ENCODE measurements around the gene YJEFN3. TPM values are rescaled to one million over a fixed set of nuclear protein-coding genes. Genes with fewer than 3 reads are reported as not detected.

The YJEFN3 gene
- total RNA-seq, 1 experiment from 2014 or later: 18.5 TPM

DNA sequence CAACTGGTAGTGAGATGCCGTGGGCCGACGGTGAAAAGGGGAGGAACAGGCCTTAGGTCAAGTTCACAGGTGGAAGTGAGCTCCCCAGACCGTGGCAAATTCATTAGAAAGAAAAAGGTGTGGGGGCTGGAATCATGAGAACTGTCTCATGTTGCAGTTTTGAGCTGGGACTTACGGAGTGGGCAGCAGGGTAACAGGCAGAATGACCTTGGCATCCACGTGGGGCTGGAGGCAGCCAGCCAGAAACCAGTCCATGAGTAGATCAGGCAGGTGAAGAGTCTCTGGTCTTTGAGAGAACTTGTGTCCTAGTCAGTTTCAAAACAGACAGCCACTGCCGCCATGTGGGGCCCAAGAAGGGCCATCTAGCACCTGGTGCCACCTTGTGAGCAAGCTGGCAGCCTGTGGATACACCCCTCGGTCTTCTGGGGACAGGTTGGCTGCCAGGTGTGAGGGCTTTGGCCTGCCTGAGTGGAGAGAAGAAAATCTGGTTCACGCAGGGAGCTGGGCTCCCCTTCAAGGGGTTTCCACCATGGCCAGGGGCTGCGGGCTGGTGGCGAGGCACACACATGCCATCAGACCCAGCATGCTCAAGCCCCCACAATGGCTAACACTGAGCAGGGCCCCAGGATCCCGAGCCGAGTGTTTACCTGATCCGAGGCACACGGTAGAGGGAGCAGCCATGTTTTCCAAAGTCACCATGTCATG, 37.2 kb upstream of the YJEFN3 start:
- Histone ChIP-seq H3K27me3 (ENCODE audit: insufficient read depth, low read depth) (no peaks in the 10 kb centered on the region), H3K9me3 (ENCODE audit: insufficient read depth, low read depth) (no peaks in the 10 kb centered on the region), H3K36me3 (ENCODE audit: low read depth) (0 out of 2 replicates have a peak, but pooled peaks cover 5% of the 10 kb centered on the region), H3K9me2 (ENCODE audit: insufficient read depth) (no peaks in the 10 kb centered on the region), H4K20me1 (ENCODE audit: insufficient read depth) (peaks cover 26% of the 10 kb centered on the region), H2AFZ (no peak overlapping the region), H3K27ac (no peak overlapping the region), H3F3A (ENCODE audit: insufficient read depth, low read depth) (peaks cover 28% of the 10 kb centered on the region), H3K4me3 (no peak overlapping the region), H3K4me1 (replicated peaks; ENCODE audit: insufficient read depth) (peaks cover 23% of the 10 kb centered on the region), H3K4me2 (no peak overlapping the region), H3K79me2 (ENCODE audit: low read depth) (peaks cover 30% of the 10 kb centered on the region)
- POLR2A ChIA-PET (ENCODE audit: unreplicated experiment): no interaction called here
- intact Hi-C loops (cut with micrococcal nuclease; ENCODE audit: unreplicated experiment): no loop called here
- CTCF ChIA-PET: interaction anchor here (0.5 to 1.4 kb wide), 4 partner anchors 119 to 345 kb away, joined by 3 to 23 read pairs (median 6); no protein-coding TSS in a partner anchor
- TF ChIP-seq, protein P1, sequence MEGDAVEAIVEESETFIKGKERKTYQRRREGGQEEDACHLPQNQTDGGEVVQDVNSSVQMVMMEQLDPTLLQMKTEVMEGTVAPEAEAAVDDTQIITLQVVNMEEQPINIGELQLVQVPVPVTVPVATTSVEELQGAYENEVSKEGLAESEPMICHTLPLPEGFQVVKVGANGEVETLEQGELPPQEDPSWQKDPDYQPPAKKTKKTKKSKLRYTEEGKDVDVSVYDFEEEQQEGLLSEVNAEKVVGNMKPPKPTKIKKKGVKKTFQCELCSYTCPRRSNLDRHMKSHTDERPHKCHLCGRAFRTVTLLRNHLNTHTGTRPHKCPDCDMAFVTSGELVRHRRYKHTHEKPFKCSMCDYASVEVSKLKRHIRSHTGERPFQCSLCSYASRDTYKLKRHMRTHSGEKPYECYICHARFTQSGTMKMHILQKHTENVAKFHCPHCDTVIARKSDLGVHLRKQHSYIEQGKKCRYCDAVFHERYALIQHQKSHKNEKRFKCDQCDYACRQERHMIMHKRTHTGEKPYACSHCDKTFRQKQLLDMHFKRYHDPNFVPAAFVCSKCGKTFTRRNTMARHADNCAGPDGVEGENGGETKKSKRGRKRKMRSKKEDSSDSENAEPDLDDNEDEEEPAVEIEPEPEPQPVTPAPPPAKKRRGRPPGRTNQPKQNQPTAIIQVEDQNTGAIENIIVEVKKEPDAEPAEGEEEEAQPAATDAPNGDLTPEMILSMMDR (conservative IDR thresholded peaks at IDR 0.05): no peak
- TF ChIP-seq EZH2 (IDR thresholded peaks at IDR 0.05; ENCODE audit: low read depth): no peak
- no peak for DNase-seq
- no TSS peak for BruUV-seq (replicated peaks)

DNA sequence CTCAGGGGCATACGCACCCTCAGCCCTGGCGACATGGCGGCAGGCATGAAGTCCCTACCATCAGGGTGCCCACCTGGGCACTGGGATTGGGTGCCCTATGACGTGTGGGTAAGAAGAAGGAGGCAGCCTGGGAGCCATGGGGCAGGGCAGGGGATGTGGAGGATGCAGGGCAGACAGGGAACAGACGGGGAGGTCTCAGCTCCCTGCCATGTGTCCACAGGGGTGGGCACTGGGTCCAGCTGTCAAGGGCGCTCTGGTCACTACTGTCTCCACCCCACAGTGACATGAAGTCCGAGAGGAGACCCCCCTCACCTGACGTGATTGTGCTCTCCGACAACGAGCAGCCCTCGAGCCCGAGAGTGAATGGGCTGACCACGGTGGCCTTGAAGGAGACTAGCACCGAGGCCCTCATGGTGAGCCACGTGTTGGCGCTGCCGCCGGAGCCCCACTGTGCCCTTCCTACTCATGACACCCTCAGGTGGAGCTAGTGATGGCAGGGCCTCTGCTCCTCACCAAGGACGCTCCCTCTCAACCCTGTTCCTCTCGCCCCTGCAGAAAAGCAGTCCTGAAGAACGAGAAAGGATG, 36.6 kb upstream of the YJEFN3 start:
- Histone ChIP-seq H3K9me3 (ENCODE audit: insufficient read depth, low read depth) (no peaks in the 10 kb centered on the region), H3K27me3 (ENCODE audit: insufficient read depth, low read depth) (no peaks in the 10 kb centered on the region), H3K4me1 (replicated peaks; ENCODE audit: insufficient read depth) (peaks cover 23% of the 10 kb centered on the region), H3K79me2 (ENCODE audit: low read depth) (peaks cover 30% of the 10 kb centered on the region), H3K9me2 (ENCODE audit: insufficient read depth) (no peaks in the 10 kb centered on the region), H3K4me2 (no peak overlapping the region), H4K20me1 (ENCODE audit: insufficient read depth) (peaks cover 26% of the 10 kb centered on the region), H3K27ac (no peak overlapping the region), H3F3A (ENCODE audit: insufficient read depth, low read depth) (peaks cover 28% of the 10 kb centered on the region), H2AFZ (no peak overlapping the region), H3K4me3 (no peak overlapping the region), H3K36me3 (ENCODE audit: low read depth) (peaks cover 5% of the 10 kb centered on the region; the same call in 1 of the 2 replicates)
- POLR2A ChIA-PET (ENCODE audit: unreplicated experiment): no interaction called here
- TF ChIP-seq, protein P1 (conservative IDR thresholded peaks at IDR 0.05): no peak
- TF ChIP-seq EZH2 (IDR thresholded peaks at IDR 0.05; ENCODE audit: low read depth): no peak
- BruUV-seq (replicated peaks): no TSS peak
- CTCF ChIA-PET: interaction anchor here (0.6 kb wide), 1 partner anchor 125 kb away, joined by 4 read pairs; no protein-coding TSS in a partner anchor
- DNase-seq: no peak
- intact Hi-C loops (cut with micrococcal nuclease; ENCODE audit: unreplicated experiment): no loop called here

GRCh38 chr19:19493841-19494546, 34.7 kb upstream of the YJEFN3 start:
- H3K9me3 ChIP-seq (ENCODE audit: insufficient read depth, low read depth): no peaks in the 10 kb centered on the region
- peaks cover 5% of the 10 kb centered on the region; the same call in 1 of the 2 replicates for H3K36me3 ChIP-seq (ENCODE audit: low read depth)
- H3K9me2 ChIP-seq (ENCODE audit: insufficient read depth): no peaks in the 10 kb centered on the region
- H3K4me1 ChIP-seq (replicated peaks; ENCODE audit: insufficient read depth): peaks cover 9% of the 10 kb centered on the region
- H3K27me3 ChIP-seq (ENCODE audit: insufficient read depth, low read depth): no peaks in the 10 kb centered on the region
- H3K4me3 ChIP-seq: no peak overlapping the region
- intact Hi-C loops (cut with micrococcal nuclease; ENCODE audit: unreplicated experiment): no loop called here
- H2AFZ ChIP-seq: no peak overlapping the region
- no peak for DNase-seq
- peaks cover 30% of the 10 kb centered on the region for H3K79me2 ChIP-seq (ENCODE audit: low read depth)
- no TSS peak for BruUV-seq (replicated peaks)
- H3K27ac ChIP-seq: no peak overlapping the region
- TF ChIP-seq, protein P1 (conservative IDR thresholded peaks at IDR 0.05): no peak
- peaks cover 12% of the 10 kb centered on the region for H3F3A ChIP-seq (ENCODE audit: insufficient read depth, low read depth)
- ChIA-PET POLR2A (ENCODE audit: unreplicated experiment) (no interaction called here), CTCF (no interaction called here)
- no peak overlapping the region for H3K4me2 ChIP-seq
- H4K20me1 ChIP-seq (ENCODE audit: insufficient read depth): peaks cover 24% of the 10 kb centered on the region

All from PC-9 (cell line).